ENCODE data around the gene GLRX.
"Not testable (repeated sequence)": the region's sequence is repeated elsewhere in the genome, so short reads cannot be mapped to it uniquely, and the experiment has no call there.

GLRX gene

GRCh38 chr5:95822542-95823181 lies at the start of gene GLRX:
GLRX (minus strand) TSS chr5:95822726; CDS start chr5:95822662, 64 bp downstream.
- peaks cover 69% of the 10 kb centered on the region for H3K4me1 Mint-ChIP-seq
- H3K4me3 Mint-ChIP-seq, result peak within 1 kb of the TSS; percentile 94
- DNase-seq, result peak; percentile 48
- peak within 1 kb of the TSS; percentile 96 for H3K27ac Mint-ChIP-seq
- H3K27me3 Mint-ChIP-seq (ENCODE audit: low read depth, poor library complexity), result peaks cover 4% of the 10 kb centered on the region
- no peaks in the 10 kb centered on the region for H3K36me3 Mint-ChIP-seq (ENCODE audit: low read depth)
- no peaks in the 10 kb centered on the region for H3K9me3 Mint-ChIP-seq
- no peak for TF ChIP-seq CTCF (IDR thresholded peaks at IDR 0.05)

- Mint-ChIP-seq H3K36me3 (ENCODE audit: low read depth) (peaks cover 4% of the 10 kb centered on the region), H3K27me3 (ENCODE audit: low read depth, poor library complexity) (peaks cover 6% of the 10 kb centered on the region), H3K9me3 (peaks cover 13% of the 10 kb centered on the region), H3K27ac (no peak overlapping the region), H3K4me3 (no peak overlapping the region), H3K4me1 (peaks cover 10% of the 10 kb centered on the region)
- TF ChIP-seq CTCF (IDR thresholded peaks at IDR 0.05), result no peak
- DNase-seq, result no peak
Observed at GRCh38 chr5:95871146-95871806, 48.8 kb upstream of the GLRX start.

- DNase-seq, result no peak
- Mint-ChIP-seq H3K4me3 (no peak overlapping the region), H3K27me3 (ENCODE audit: low read depth, poor library complexity) (peaks cover 7% of the 10 kb centered on the region), H3K9me3 (peaks cover 13% of the 10 kb centered on the region), H3K27ac (no peak overlapping the region), H3K36me3 (ENCODE audit: low read depth) (peaks cover 4% of the 10 kb centered on the region), H3K4me1 (peaks cover 19% of the 10 kb centered on the region)
- no peak for TF ChIP-seq CTCF (IDR thresholded peaks at IDR 0.05)
Observed at GRCh38 chr5:95870105-95870672, 47.7 kb upstream of the GLRX start.

- not testable (repeated sequence) for H3K36me3 Mint-ChIP-seq (ENCODE audit: low read depth); DNase-seq; H3K27ac Mint-ChIP-seq; H3K4me3 Mint-ChIP-seq; H3K27me3 Mint-ChIP-seq (ENCODE audit: low read depth, poor library complexity)
- Mint-ChIP-seq H3K9me3 (peaks cover 13% of the 10 kb centered on the region), H3K4me1 (peaks cover 27% of the 10 kb centered on the region)
Observed at GRCh38 chr5:95869173-95869855, 46.8 kb upstream of the GLRX start.

- Mint-ChIP-seq H3K9me3 (peaks cover 8% of the 10 kb centered on the region), H3K4me3 (no peak overlapping the region), H3K4me1 (peaks cover 39% of the 10 kb centered on the region), H3K27ac (no peak overlapping the region), H3K36me3 (ENCODE audit: low read depth) (peaks cover 4% of the 10 kb centered on the region), H3K27me3 (ENCODE audit: low read depth, poor library complexity) (peaks cover 9% of the 10 kb centered on the region)
- no peak for DNase-seq
- no peak for TF ChIP-seq CTCF (IDR thresholded peaks at IDR 0.05)
Observed at GRCh38 chr5:95868136-95868535, 45.6 kb upstream of the GLRX start.

- TF ChIP-seq CTCF (IDR thresholded peaks at IDR 0.05), result no peak
- Mint-ChIP-seq H3K36me3 (ENCODE audit: low read depth) (peaks cover 4% of the 10 kb centered on the region), H3K4me1 (peaks cover 55% of the 10 kb centered on the region), H3K27ac (no peak overlapping the region), H3K4me3 (no peak overlapping the region), H3K27me3 (ENCODE audit: low read depth, poor library complexity) (peaks cover 9% of the 10 kb centered on the region), H3K9me3 (peaks cover 8% of the 10 kb centered on the region)
- no peak for DNase-seq
Observed at GRCh38 chr5:95866435-95867040, 44.0 kb upstream of the GLRX start.

All from nephron progenitor cell (in vitro differentiated cells).